GM23248 (cell line): ENCODE data around the gene CHRNA9.

Experiments
- EZH2 ChIP-seq: fragments of 200-600 bp; sonication (generic); IDR thresholded peaks from 2 replicates; pipeline ENCODE4 v1.6.1; 2018; ENCODE audit warnings: antibody characterized with exemption, mild to moderate bottlenecking; ENCODE audit not compliant: insufficient read depth, poor library complexity, severe bottlenecking
- EZH2phosphoT487 ChIP-seq: fragments of 200-600 bp; sonication (generic); IDR thresholded peaks from 2 replicates; pipeline ENCODE4 v1.6.1; 2018; ENCODE audit warnings: antibody characterized with exemption, moderate library complexity, mild to moderate bottlenecking, low read depth; ENCODE audit not compliant: insufficient read depth

DNA sequence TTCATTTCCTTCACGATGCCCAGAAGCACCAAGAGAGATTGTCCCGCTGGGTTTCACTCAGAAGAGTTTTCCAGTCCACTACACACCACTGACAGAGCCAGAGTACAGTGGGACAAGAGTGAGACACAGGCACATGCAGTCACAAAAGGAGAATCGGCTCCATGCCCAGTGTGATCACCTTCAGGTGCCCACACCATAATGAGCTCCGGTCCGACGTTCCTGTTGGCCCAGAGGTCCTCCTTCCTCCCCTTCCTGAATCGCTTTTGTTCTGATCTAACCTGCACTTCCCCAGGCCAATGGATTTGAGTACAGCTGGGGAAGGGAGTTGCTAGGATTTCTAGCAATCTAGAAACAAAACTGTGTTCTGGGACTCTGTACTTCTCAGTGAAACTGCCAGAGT, 4.6 kb upstream of the CHRNA9 start:
- TF ChIP-seq EZH2 (no peak), EZH2phosphoT487 (no peak)
